HG03460 (cell line): ENCODE data around the gene DSCAML1.

Source experiments
- ATAC-seq: cut with Tn5 transposase; IDR thresholded peaks from one replicate; pipeline ENCODE4 v1.9.1; 2021; ENCODE audit not compliant: unreplicated experiment

Gene DSCAML1

DNA sequence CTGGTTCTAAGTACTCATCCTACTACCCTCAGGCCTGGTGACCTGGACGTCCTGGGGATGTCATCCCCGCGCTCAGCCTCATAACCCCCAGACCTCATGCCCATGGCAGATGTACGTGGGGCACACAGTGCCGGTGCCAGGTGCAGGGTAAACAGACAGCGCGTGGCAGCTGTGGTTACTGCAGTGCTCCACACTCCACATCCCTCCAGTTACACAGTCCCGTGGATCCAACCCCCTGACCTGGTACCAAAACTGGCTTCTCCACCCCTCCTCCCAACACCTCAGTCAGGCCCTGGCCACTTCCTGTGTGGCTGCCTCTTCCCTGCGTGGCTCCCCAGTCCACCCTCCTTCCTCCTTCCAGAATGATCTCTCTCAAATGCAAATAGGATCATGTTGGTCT, 95.2 kb downstream of the DSCAML1 start:
- no peak for ATAC-seq

DNA sequence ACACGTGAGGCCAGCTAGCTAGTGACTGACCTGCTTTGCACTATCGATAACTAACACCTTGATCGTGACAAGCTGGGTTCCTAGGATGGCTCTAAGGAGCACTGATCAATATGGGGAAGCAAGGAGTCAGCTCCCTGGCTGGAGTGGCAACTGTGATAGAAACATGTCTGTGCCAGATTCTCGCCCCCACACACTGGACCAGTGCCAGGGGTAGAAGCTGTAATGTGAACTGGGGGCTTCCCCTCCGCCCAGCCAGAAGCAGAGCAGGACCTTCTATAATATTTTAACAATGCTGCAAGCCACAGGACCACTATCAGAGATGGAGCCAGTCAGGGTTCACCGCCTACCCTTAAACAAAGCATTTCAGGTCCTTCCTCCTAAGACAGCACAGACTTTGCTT, 96.5 kb downstream of the DSCAML1 start:
- no peak for ATAC-seq

GRCh38 chr11:117697319-117697718, 99.7 kb downstream of the DSCAML1 start:
- no peak for ATAC-seq

DNA sequence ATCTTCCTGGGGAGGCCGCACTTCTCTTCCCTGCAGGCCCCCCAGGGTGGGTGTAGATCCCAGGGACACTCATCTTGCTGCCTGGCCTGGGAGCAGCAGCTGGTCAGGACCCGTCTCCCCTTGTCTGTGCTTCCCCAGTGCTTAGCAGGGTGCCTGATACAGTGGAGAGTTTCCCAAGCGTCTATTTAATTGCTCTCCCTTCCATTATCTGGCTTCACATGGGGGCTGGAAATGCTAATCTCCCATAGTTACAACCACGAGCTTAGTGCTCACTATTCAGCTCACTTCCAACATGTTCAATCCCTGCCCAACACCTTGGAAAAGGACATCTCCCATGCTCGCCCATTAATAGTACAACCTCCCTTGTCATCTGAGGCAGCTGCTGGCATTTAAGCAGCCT, 100.5 kb downstream of the DSCAML1 start:
- no peak for ATAC-seq

- no peak for ATAC-seq
Measured at GRCh38 chr11:117693344-117693743, 103.7 kb downstream of the DSCAML1 start.

DNA sequence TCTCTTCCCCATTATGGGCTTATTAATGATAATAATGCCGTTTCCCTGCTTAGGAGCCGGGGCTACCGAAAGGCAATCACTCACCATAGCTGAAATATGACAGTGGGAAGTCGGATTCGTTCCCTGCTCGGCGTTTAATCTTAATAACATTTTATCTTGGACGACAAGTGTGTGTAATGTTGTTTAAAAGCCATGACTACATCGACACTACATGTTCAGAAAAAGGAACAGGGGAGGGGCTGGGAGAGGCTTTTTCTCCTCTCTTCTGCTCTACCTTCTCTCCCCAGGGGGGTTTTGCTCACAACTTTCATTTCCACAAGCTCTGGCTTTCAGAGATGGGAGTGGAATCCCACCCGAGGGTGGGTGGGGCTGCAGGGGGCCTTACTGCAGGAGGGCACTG, 105.5 kb downstream of the DSCAML1 start:
- no peak for ATAC-seq

DNA sequence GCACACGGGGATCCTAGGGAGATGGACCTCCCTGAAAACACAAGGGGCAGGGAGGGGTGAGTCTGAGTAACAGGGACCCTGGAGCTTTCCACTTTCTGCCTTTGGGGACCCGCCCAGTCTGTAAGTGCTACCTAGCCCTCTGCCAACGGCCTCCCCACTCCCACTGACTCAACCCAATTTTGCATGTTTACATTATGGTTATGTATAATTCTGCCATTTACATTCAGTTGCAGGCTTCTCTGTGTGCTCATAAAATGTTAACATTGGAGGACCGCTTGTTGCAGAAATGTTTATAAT, 105.8 kb downstream of the DSCAML1 start:
- no peak for ATAC-seq

GRCh38 chr11:117690484-117691217, 106.4 kb downstream of the DSCAML1 start:
- no peak for ATAC-seq

GRCh38 chr11:117688255-117688797, 108.7 kb downstream of the DSCAML1 start:
- no peak for ATAC-seq

DNA sequence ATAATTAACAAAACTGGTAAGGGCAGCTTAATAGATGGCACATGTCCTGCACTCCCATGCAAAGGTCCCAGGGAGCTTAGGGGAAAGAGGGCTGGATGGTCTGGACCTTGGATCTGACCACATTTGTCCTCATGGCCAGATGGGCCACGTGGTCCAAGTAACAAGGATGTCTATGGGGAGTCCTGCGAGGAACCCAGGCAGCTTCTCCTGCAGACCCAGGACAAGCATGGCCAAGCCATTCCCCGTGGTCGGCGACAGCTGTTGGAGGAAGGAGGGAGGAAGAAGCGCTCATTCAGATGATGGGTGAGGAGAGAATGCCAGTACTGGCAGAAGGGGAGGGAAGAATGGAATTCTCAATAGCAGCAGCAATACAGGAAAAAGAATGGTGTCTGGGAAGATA, 109.2 kb downstream of the DSCAML1 start:
- ATAC-seq, result no peak

DNA sequence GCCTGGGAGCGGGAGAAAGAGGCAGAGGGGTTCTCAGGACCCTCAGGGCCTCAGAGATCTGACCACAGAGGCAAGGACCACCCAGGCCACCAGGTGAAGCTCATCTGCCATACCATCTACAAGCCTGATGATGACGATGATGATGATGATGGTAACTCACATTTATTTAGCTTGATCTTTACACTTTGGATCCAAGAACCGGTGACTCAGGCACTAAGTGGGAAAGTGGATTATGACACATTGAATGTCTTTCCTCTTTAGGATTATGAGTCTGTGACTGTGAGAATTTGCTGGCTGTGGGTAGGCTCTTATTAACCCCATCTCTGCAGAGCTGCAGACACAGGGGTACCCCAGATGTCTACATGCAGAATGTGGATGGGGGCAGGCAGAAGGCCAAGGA, 110.3 kb downstream of the DSCAML1 start:
- no peak for ATAC-seq

DNA sequence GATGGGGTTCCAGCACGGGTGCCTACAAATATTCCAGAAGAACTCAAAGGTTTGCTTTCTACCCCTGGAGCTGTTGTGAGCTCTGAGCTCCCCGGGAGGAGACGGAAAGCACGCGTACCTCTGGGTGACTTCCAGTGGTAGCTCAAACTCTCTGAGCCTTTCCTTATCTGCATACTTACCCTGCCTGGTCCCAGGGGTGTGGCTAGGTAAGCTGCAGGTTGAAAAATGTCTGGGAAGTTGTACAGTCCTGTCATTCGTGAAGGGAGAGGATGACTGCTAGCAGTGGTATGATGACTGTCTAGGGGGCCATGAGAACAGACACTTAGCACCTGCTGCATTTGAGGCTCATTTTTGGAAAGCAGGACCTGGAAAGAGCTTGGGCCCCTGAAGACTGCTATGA, 111.5 kb downstream of the DSCAML1 start:
- ATAC-seq, result no peak

DNA sequence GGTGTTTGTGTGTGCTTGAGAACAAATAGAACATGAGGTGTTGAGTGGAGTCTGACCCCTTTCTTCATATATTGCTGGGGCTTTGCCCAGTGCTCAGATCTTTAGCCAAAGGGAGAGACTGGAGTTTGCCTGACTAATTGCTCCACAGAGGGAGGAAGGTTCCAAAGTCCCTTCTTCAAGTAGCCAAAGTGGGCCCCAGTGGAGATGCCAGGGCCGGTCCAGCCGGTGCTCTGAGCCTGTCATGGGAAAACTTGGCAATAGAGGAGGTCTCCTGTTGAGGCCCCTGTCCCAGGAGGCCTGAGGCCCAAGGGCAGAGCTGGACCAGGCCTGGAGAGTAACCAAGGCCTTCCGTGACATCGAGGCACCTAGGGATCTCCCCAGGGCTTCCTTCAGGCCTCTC, 112.3 kb downstream of the DSCAML1 start:
- ATAC-seq, result no peak

DNA sequence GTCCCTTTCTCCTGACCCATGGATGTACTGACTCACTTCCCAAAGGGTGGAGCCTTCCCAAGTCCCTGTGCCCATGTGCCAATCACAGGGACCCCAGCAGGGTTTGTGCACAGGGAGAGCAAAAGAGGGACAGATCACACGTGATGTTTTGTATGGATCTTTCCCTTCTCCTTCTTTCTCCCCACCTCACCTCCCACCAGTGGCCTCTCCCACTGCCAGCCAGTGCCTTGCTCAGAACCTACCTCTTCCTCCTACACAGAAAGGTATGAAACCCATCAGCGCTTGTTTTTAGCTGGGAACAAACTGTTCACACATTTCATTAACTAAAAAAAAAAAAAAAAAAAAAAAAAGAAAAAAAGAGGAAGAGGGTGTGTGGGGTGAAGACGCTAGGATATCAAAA, 112.9 kb downstream of the DSCAML1 start:
- ATAC-seq, result no peak

DNA sequence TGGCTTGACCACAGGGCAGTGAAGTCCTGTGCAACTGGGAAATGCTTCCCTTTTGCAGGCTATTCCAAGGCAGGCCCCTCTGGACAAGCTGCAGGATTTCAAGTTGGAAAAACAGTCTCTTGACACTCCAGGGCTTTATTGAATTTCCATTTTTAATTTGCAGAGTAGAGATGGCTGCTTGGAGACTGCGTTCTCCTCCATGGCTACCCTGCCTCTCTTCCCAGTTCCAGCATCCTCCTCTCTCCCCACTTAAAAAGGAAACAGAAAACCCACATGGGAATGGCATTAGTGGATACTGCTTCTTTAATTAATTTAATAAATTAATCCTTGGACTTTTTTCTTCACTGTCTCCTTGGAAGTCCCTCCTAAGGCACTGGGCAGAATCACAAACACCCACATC, 115.6 kb downstream of the DSCAML1 start:
- no peak for ATAC-seq

DNA sequence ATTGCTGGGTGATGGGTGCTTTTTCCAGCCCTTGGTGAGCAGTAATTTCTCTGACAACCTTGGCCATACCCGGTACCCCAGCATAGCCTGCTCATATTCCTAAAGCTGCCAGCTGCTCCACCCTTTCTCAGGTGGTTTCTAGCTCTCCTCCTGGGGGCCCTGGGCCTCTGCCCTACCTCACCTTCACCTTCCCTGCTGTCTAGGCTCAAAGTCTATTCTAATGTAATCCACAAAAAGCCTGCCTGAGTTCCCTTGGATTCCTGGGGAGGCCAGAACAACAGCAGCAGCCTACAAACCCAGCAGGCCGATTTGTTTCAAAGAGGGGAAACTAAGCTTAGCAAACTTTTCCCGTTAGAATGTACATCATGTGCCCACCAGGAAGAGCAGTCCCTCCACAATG, 117.6 kb downstream of the DSCAML1 start:
- no peak for ATAC-seq

DNA sequence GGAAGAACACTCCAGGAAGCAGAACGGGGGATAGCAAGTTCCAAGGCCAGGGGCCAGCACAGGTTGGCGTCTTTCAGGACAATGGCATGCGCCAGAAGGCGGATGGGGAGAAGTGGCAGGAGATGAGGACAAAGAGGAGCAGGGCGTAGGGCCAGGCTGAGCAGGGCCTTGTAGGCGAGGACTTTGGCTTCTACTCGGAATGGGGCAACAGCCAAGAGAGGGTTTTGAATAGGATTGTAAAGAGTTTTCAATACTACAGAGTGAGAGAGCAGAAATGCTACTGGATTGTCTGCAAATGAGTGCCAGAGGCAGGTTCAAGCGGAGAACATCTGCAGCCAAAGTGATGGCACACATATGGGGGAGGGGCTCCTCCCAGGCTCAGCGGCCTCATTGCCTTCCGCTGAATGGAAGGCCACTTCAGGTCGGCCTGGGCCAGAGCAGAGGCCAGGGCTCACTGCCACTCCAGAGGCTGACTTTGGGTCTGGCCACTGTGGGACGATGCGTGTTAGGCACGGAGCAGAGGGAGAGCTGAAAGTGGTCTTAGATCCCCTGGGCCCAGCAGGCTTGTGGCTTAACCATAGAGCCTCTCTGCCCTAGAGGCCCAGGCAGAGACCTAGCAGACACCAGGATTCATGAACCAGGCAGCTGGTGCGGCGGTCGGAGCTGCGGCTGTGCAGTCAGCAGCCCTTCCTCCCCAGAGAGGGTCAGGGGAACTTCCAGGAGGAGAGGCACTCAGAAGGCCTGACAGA, 118.2 kb downstream of the DSCAML1 start:
- no peak for ATAC-seq

DNA sequence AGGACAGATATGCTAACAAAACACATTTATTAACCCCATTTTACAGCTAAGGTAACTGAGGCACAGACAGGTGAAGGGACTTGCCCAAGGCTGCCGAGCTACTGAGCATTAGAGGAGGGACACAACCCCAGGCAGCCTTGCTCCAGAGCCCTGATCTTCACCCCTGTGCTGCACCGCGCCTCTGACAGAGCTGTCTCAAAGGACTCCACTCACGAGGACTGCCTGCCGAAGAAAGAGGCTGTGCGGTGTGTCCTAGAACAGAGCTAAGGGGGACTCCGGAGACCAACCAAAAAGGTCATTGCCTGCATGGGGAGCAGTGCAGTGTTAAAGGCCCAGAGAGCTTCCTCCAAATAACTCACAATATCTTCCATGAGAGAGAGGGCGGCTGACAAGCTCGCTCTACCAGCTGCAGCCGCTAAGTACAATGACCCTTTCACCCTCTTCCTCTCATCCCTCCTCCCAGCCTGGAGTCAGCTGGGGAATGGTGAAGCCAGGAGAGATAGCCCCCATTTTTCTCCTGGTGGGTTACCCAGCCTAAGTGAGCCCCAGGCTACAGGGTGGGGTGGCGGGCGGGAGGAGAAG, 119.2 kb downstream of the DSCAML1 start:
- no peak for ATAC-seq

GRCh38 chr11:117676501-117676900, 120.5 kb downstream of the DSCAML1 start:
- ATAC-seq, result no peak

DNA sequence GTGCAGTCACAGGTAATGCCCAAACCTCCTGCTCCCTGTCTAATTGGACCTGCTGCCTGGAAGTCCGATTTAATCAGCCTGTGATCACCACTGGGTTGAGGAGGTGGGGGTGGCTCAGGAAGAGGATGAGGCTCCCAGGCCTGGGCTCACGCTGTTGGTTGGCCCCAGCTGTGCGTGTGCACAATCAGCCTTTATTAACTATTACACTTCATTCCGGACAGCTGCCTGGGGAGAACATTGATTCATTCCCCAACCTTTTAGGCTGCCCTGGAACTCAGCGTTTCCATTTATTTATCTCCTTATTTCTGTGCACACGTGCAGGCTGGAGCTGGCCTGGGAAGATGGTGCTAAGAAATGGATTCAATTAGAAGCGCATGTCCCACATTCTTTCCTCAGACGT, 123.4 kb downstream of the DSCAML1 start:
- no peak for ATAC-seq

GRCh38 chr11:117671370-117671769, 125.6 kb downstream of the DSCAML1 start:
- ATAC-seq, result no peak

DNA sequence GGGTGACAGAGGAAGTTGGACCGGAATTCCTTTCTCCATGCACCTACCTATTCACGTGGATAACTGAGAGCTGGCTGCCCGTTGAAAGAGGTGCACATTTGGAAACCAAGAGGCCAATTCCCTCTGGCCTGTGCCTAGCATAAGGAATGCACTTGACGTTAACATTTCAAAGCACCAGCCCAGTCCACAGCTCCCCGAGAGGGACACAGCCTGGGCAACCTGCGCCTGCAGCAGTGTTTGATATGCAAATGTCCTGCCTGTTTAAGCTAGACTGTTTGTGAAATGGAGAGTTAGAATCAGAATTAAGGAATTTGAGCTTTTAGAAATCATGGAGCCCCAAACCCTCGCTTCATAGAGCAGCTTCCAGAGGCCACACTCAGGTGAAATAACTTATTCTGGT, 126.1 kb downstream of the DSCAML1 start:
- no peak for ATAC-seq
